H1 (cell line): ENCODE results near the gene CACNG6. TPM values are rescaled to one million over a fixed set of nuclear protein-coding genes. Genes with fewer than 3 reads are reported as not detected.

ENCODE experiments used
- CTCF ChIA-PET: fragments of 300-600 bp; sonication (Branson Sonifier 250); formaldehyde crosslinking; loops from one replicate; lab custom pipeline; 2021; ENCODE audit not compliant: partially characterized antibody; lab: Charles Lee
- POLR2A ChIA-PET: fragments of 300-600 bp; sonication (Branson Sonifier 250); formaldehyde crosslinking; loops from one replicate; lab custom pipeline; 2021; ENCODE audit warnings: inconsistent platforms; ENCODE audit not compliant: partially characterized antibody; lab: Charles Lee
- DNase-seq, 2 experiments: peaks; one replicate each; pipeline versions ENCODE4 v3.0.0 to v3.0.0-alpha.2; 2010 to 2022; ENCODE audit warnings: low spot score in 2 of 2, low read depth in 1 of 2, mixed read lengths in 1 of 2
- FAIRE-seq: peaks from 2 replicates; lab custom pipeline; 2011; peaks lifted over from hg19 to GRCh38; lab: Jason Lieb, UNC
- H2AFZ ChIP-seq: 2 replicates; pipeline ENCODE4 v1.8.1; 2012; ENCODE audit warnings: low read length, inconsistent platforms
- H2AK5ac ChIP-seq: 2 replicates; pipeline ENCODE4 v1.6.1; 2013; ENCODE audit warnings: low read depth, low read length
- H2BK120ac ChIP-seq: replicated peaks from 2 replicates; pipeline ENCODE3; 2013; ENCODE audit warnings: low read depth, low read length, inconsistent platforms
- H2BK12ac ChIP-seq: 2 replicates; pipeline ENCODE4 v1.6.1; 2013; ENCODE audit warnings: low read depth, low read length
- H2BK15ac ChIP-seq: 2 replicates; pipeline ENCODE4 v1.6.1; 2013; ENCODE audit warnings: low read length
- H2BK20ac ChIP-seq: 2 replicates; pipeline ENCODE4 v1.6.1; 2013; ENCODE audit warnings: low read length
- H2BK5ac ChIP-seq: 2 replicates; pipeline ENCODE4 v1.6.1; 2013; ENCODE audit warnings: low read depth, low read length
- H3K14ac ChIP-seq: 2 replicates; pipeline ENCODE4 v1.6.1; 2013; ENCODE audit warnings: inconsistent platforms; ENCODE audit not compliant: insufficient read length
- H3K18ac ChIP-seq: 2 replicates; pipeline ENCODE4 v1.6.1; 2013; ENCODE audit warnings: low read length; ENCODE audit errors: extremely low read depth
- H3K23ac ChIP-seq: 2 replicates; pipeline ENCODE4 v1.6.1; 2013; ENCODE audit warnings: inconsistent platforms; ENCODE audit not compliant: insufficient read length
- H3K23me2 ChIP-seq: 2 replicates; pipeline ENCODE4 v1.6.1; 2013; ENCODE audit warnings: low read depth, low read length
- H3K27ac ChIP-seq: 2 replicates; pipeline ENCODE4 v1.6.1; 2011; ENCODE audit warnings: low read depth, low read length, inconsistent platforms
- H3K27me3 ChIP-seq, 4 experiments: replicated peaks in 1 of 4; 1 replicate in 1 of 4; 2 replicates in 3 of 4; pipeline versions ENCODE4 v1.6.1 to v1.8.1; 2011 to 2013; ENCODE audit warnings: low read length in 3 of 4, mild to moderate bottlenecking in 3 of 4, inconsistent platforms in 2 of 4, mixed read lengths in 2 of 4, moderate library complexity in 1 of 4; ENCODE audit not compliant: control insufficient read depth in 3 of 4, insufficient read depth in 3 of 4; ENCODE audit errors: extremely low read depth in 1 of 4
- H3K36me3 ChIP-seq, 4 experiments: 2 replicates each; pipeline versions ENCODE4 v1.6.1 to v1.8.1; 2011 to 2013; ENCODE audit warnings: mild to moderate bottlenecking in 4 of 4, low read length in 3 of 4, moderate library complexity in 2 of 4, control low read depth in 1 of 4, inconsistent platforms in 1 of 4; ENCODE audit not compliant: insufficient read depth in 4 of 4, control insufficient read depth in 2 of 4
- H3K4ac ChIP-seq: replicated peaks from 2 replicates; pipeline ENCODE3; 2013; ENCODE audit warnings: low read length, low read depth, mixed read lengths, inconsistent platforms; ENCODE audit not compliant: insufficient read length
- H3K4me1 ChIP-seq, 4 experiments: replicated peaks in 1 of 4; 1 replicate in 1 of 4; 2 replicates in 3 of 4; pipeline versions ENCODE4 v1.6.1 to v1.8.1; 2011 to 2013; ENCODE audit warnings: low read length in 3 of 4, inconsistent platforms in 2 of 4, mixed read lengths in 1 of 4; ENCODE audit not compliant: insufficient read depth in 4 of 4, control insufficient read depth in 3 of 4
- H3K4me2 ChIP-seq, 2 experiments: 2 replicates each; pipeline versions ENCODE4 v1.6.1 to v1.8.1; 2011 to 2013; ENCODE audit warnings: low read depth in 2 of 2, low read length in 2 of 2, control low read depth in 1 of 2, inconsistent platforms in 1 of 2, mild to moderate bottlenecking in 1 of 2; ENCODE audit not compliant: insufficient read depth in 1 of 2
- H3K4me3 ChIP-seq, 4 experiments: fragments of 200-600, 300-600 bp in 1 of 4; sonication (generic), shearing (Covaris generic), sonication (Bioruptor Twin) in 1 of 4; 2 replicates each; pipeline versions ENCODE4 v1.5.1 to v1.8.1; 2011 to 2016; ENCODE audit warnings: low read length in 4 of 4, low read depth in 3 of 4, control low read depth in 2 of 4, inconsistent platforms in 2 of 4, mild to moderate bottlenecking in 2 of 4, mixed read lengths in 1 of 4, moderate library complexity in 1 of 4; ENCODE audit not compliant: insufficient read depth in 2 of 4; ENCODE audit errors: extremely low read depth in 1 of 4
- H3K56ac ChIP-seq: replicated peaks from 2 replicates; pipeline ENCODE3; 2013; ENCODE audit warnings: low read depth, mild to moderate bottlenecking, mixed read lengths, low read length, inconsistent platforms; ENCODE audit not compliant: insufficient read length
- H3K79me1 ChIP-seq: 2 replicates; pipeline ENCODE4 v1.6.1; 2013; ENCODE audit warnings: low read depth, low read length, control low read depth
- H3K79me2 ChIP-seq, 2 experiments: 2 replicates each; pipeline versions ENCODE4 v1.6.1 to v1.8.1; 2012 to 2013; ENCODE audit warnings: low read length in 2 of 2, mild to moderate bottlenecking in 2 of 2, inconsistent platforms in 1 of 2; ENCODE audit not compliant: insufficient read depth in 2 of 2, control insufficient read depth in 1 of 2
- H3K9ac ChIP-seq, 4 experiments: replicated peaks in 1 of 4; 1 replicate in 1 of 4; 2 replicates in 3 of 4; pipeline versions ENCODE4 v1.6.1 to v1.8.1; 2011 to 2013; ENCODE audit warnings: low read depth in 3 of 4, low read length in 3 of 4, control low read depth in 2 of 4, mild to moderate bottlenecking in 2 of 4, moderate library complexity in 2 of 4, inconsistent platforms in 1 of 4; ENCODE audit errors: extremely low read depth in 1 of 4
- H3K9me3 ChIP-seq, 2 experiments: 2 replicates each; pipeline versions ENCODE4 v1.6.1 to v1.8.1; 2012 to 2013; ENCODE audit warnings: mild to moderate bottlenecking in 2 of 2, moderate library complexity in 2 of 2, control low read depth in 1 of 2, inconsistent platforms in 1 of 2, low read depth in 1 of 2, low read length in 1 of 2, mixed read lengths in 1 of 2; ENCODE audit not compliant: insufficient read depth in 2 of 2
- H4K20me1 ChIP-seq, 2 experiments: replicated peaks in 1 of 2; 2 replicates each; pipeline versions ENCODE3 to v1.8.1; 2011 to 2013; ENCODE audit warnings: inconsistent platforms in 2 of 2, low read length in 2 of 2, mild to moderate bottlenecking in 1 of 2; ENCODE audit not compliant: insufficient read depth in 2 of 2, control insufficient read depth in 1 of 2
- H4K5ac ChIP-seq: 2 replicates; pipeline ENCODE4 v1.6.1; 2013; ENCODE audit warnings: low read length, low read depth, mixed read lengths, inconsistent platforms; ENCODE audit not compliant: insufficient read length
- H4K8ac ChIP-seq: 2 replicates; pipeline ENCODE4 v1.8.0; 2013; ENCODE audit warnings: mild to moderate bottlenecking, moderate library complexity, low read length, inconsistent platforms; ENCODE audit not compliant: insufficient read depth; ENCODE audit errors: extremely low read depth
- H4K91ac ChIP-seq: replicated peaks from 2 replicates; pipeline ENCODE3; 2013; ENCODE audit warnings: low read length, mixed read lengths, inconsistent platforms; ENCODE audit not compliant: insufficient read length
- KDM4A ChIP-seq: IDR thresholded peaks from one replicate; pipeline ENCODE4 v1.7.1; 2012; ENCODE audit warnings: low read depth, mild to moderate bottlenecking, moderate library complexity, low read length, inconsistent platforms; ENCODE audit not compliant: severe bottlenecking
- SIX5 ChIP-seq: IDR thresholded peaks from 2 replicates; pipeline ENCODE4 v1.6.1; 2011; ENCODE audit warnings: mild to moderate bottlenecking, low read depth, low read length
- WGBS, 2 experiments: shearing (Covaris generic) in 1 of 2; methylation state at CpG; one replicate each; pipeline versions ENCODE4 v1.1.6 to v1.1.7; 2013 to 2015; ENCODE audit warnings: low lambda C conversion rate in 2 of 2, mixed read lengths in 2 of 2, inconsistent platforms in 1 of 2, low coverage in 1 of 2, missing lambda C conversion rate in 1 of 2; ENCODE audit not compliant: insufficient replicate concordance in 2 of 2, insufficient coverage in 1 of 2, insufficient read length in 1 of 2; ENCODE audit errors: extremely low coverage in 1 of 2, missing lambda C conversion rate in 1 of 2; 5-methylcytosine and 5-hydroxymethylcytosine counted together
- polyA plus RNA-seq, 7 experiments: library from polyadenylated mRNA; depleted of rRNA in 3 of 7; stranded (reverse) in 5 of 7; unstranded in 2 of 7; fragments of >200 nt in 5 of 7; fragments of 200-250 nt in 2 of 7; gene quantifications; 1 replicate in 5 of 7; 2 replicates in 1 of 7; 4 replicates in 1 of 7; pipeline versions ENCODE4 v1.2.1 to v1.2.3, GENCODE V29; 2011 to 2013; ENCODE audit warnings: missing spikeins in 2 of 7, mixed read lengths in 2 of 7
- total RNA-seq: library from RNA; stranded (reverse); fragmentation: NEBNext Ultra II Directional; extraction: Animal tissue kit (Norgen Biotek cat#: 25700); gene quantifications from 2 replicates; pipeline ENCODE4 v1.2.1, GENCODE V29; 2021

The CACNG6 gene
- total and polyA plus RNA-seq, 2 of the 8 experiments (the other 6 are each of a cell fraction or from before 2014, with no cell fraction given), result 1.2 to 1.6 TPM

DNA sequence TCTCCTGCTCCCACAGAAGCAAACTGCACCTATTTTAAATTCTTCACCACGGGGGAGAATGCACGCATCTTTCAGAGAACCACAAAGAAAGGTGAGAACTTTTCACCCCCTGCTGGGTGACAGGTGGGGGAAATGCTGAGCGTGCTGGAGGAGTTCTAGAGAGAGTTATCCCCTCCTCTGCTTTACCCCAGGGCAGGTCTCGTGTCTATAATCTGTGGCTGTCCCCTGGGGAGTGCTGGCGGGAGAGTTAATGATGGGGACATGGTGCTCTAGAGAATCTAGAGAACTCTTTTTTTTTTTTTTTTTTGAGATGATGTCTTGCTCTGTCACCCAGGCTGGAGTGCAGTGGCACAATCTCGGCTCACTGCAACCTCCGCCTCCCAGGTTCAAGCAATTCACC is 6.8 kb downstream of the CACNG6 start:
- TF ChIP-seq KDM4A, result no peak
- no peak for TF ChIP-seq SIX5
- H3K4ac ChIP-seq, result no peak overlapping the region
- WGBS, 2 experiments, result 81% methylated on average over 6 of the region's 7 CpGs; no CpG with 5 or more reads in 1 of the 2 experiments
- no peak overlapping the region for H3K23ac ChIP-seq
- no peaks in the 10 kb centered on the region for H3K9me3 ChIP-seq
- H3K4me2 ChIP-seq, result no peak overlapping the region
- no peak overlapping the region for H4K5ac ChIP-seq
- no peak overlapping the region for H3K9ac ChIP-seq
- H3K27ac ChIP-seq, result no peak overlapping the region
- ChIA-PET CTCF (interaction anchor here (0.9 to 1.7 kb wide), 5 partner anchors 10 to 86 kb away, joined by 3 to 8 read pairs (median 3); no protein-coding TSS in a partner anchor), POLR2A (interaction anchor here (1.4 to 2.7 kb wide), 4 partner anchors 10 to 21 kb away, joined by 5 to 13 read pairs (median 9); no protein-coding TSS in a partner anchor)
- FAIRE-seq (no peak), DNase-seq (no peak)
- H3K4me3 ChIP-seq, result no peak overlapping the region; a peak in 1 of 8 replicates
- no peak overlapping the region for H3K14ac ChIP-seq
- no peak overlapping the region for H3K18ac ChIP-seq
- no peaks in the 10 kb centered on the region for H4K20me1 ChIP-seq
- H2BK120ac ChIP-seq, result no peak overlapping the region
- H2AK5ac ChIP-seq, result no peak overlapping the region
- no peak overlapping the region for H2BK5ac ChIP-seq
- H3K79me1 ChIP-seq, result no peaks in the 10 kb centered on the region
- no peak overlapping the region for H3K56ac ChIP-seq
- no peak overlapping the region for H2BK15ac ChIP-seq
- peaks cover 0 to 34% (median 29%) of the 10 kb centered on the region in 4 experiments; a peak in 6 of 7 replicates for H3K27me3 ChIP-seq
- no peak overlapping the region for H4K8ac ChIP-seq
- H2AFZ ChIP-seq, result no peak overlapping the region
- H4K91ac ChIP-seq, result no peak overlapping the region
- H2BK20ac ChIP-seq, result no peak overlapping the region
- no peaks in the 10 kb centered on the region for H3K79me2 ChIP-seq
- H3K23me2 ChIP-seq, result no peaks in the 10 kb centered on the region; the same call in 1 of the 2 replicates
- no peak overlapping the region for H2BK12ac ChIP-seq
- H3K4me1 ChIP-seq, result peaks cover 0 to 6% (median 0%) of the 10 kb centered on the region in 4 experiments; a peak in 2 of 7 replicates
- no peaks in the 10 kb centered on the region for H3K36me3 ChIP-seq
